WI38 (cell line): ENCODE results near the gene TTLL7.

Experiments used
- H3K4me3 ChIP-seq: 2 replicates; pipeline ENCODE4 v1.5.1; 2011; ENCODE audit warnings: low read depth, mild to moderate bottlenecking, control low read depth, low read length
- TF ChIP-seq, protein P1 (sequence below): IDR thresholded peaks from 2 replicates; pipeline ENCODE4 v1.5.1; 2012; ENCODE audit warnings: low read depth, mild to moderate bottlenecking, control low read depth, low read length

The TTLL7 gene

GRCh38 chr1:83828456-83828855 lies 170.5 kb downstream of the TTLL7 start:
- H3K4me3 ChIP-seq, result no peak overlapping the region
- TF ChIP-seq, protein P1, sequence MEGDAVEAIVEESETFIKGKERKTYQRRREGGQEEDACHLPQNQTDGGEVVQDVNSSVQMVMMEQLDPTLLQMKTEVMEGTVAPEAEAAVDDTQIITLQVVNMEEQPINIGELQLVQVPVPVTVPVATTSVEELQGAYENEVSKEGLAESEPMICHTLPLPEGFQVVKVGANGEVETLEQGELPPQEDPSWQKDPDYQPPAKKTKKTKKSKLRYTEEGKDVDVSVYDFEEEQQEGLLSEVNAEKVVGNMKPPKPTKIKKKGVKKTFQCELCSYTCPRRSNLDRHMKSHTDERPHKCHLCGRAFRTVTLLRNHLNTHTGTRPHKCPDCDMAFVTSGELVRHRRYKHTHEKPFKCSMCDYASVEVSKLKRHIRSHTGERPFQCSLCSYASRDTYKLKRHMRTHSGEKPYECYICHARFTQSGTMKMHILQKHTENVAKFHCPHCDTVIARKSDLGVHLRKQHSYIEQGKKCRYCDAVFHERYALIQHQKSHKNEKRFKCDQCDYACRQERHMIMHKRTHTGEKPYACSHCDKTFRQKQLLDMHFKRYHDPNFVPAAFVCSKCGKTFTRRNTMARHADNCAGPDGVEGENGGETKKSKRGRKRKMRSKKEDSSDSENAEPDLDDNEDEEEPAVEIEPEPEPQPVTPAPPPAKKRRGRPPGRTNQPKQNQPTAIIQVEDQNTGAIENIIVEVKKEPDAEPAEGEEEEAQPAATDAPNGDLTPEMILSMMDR, result no peak

DNA sequence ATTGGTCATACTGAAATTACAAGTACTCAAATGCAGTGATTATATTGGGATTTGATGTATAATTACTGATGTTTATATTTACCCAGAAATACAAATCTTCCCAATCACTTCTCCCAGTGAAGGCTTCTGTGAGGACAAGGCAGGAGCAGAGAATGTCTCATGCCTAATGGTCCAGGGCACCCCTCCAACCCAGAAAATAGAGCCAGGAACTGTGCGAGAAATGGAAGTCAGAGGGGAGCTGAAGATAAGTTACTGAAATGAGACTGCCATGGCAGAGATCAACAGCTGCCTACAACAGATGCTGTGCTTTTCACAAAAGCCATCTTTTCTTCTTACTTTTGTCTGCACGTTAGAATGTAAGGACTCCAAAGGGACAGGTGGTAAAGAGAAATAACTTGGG lies 171.2 kb downstream of the TTLL7 start:
- H3K4me3 ChIP-seq, result no peak overlapping the region
- TF ChIP-seq, protein P1, result no peak

DNA sequence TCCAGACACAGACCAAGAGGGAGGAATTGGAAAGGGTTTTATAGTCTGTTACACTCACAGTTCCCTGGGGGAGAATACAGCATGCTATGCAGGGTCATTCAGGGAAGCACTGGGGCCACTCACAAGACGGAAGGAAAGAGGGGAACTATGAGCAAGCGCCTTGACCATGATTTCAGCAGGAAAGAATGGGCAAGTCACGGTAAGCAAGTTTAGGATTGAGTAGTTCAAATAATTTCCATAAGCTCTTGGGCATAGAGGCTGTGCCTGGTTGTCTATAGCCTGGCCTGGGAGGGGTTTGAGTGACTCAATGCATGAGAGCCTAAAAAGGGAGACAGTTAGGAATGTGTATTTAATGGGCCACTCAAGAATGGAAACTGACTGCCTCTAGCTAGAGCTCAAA lies 176.7 kb downstream of the TTLL7 start:
- TF ChIP-seq, protein P1, result no peak

DNA sequence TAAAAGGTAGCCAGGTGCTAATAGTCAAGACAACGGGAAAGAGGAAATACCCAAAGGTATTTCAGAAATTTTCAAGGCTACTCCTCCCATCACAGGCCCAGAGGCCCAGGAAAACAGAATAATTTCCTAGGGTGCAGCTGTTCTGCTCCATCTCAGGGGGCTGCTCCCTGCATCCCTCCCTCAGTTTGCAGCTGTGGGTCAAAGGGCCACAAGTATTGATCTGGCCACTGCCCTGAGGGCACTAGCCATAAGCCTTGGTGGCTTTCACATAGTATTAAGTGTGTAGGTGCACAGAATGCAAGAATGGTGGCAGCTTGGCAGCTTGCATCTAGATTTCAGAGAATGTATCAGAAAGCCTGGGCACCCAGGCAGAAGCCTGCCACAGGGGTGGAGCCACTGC lies 179.5 kb downstream of the TTLL7 start:
- no peak overlapping the region for H3K4me3 ChIP-seq
- TF ChIP-seq, protein P1, result no peak

More for the DNA sequence above, 176.7 kb downstream of the TTLL7 start:
- no peak overlapping the region for H3K4me3 ChIP-seq

- H3K4me3 ChIP-seq, result no peak overlapping the region
- TF ChIP-seq, protein P1, result no peak
Observed at GRCh38 chr1:83818916-83819315, 180.0 kb downstream of the TTLL7 start.

- TF ChIP-seq, protein P1, result no peak
- H3K4me3 ChIP-seq, result no peak overlapping the region
Observed at GRCh38 chr1:83816836-83817235, 182.1 kb downstream of the TTLL7 start.

DNA sequence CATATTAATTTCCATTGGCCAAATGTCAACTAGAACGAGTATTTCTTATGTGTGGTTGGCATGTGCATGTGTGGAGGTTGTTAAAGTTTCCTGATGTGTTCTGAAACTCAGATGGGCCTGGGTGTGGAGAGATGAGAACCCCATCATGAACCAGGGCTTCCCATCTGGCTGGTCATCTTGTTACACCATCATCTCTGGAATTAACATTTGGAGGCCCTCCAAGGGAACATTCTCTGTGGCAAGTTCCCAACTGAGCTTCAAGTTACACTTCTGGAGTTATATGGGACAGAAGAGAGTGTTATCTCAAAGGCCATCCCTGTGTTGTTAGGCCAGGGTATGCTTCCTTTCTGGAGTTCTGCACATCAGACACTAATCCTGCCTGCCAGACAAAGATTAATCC lies 183.6 kb downstream of the TTLL7 start:
- H3K4me3 ChIP-seq, result no peak overlapping the region
- TF ChIP-seq, protein P1, result no peak
